Activated CD4-positive, alpha-beta T cell treated with anti-CD3 and anti-CD28 coated beads, Interleukin-2, amount 50 U/mL, for 24 hours (primary cell): Measurements from ENCODE around the gene DPY19L3.
"Not testable (repeated sequence)": the region's sequence is repeated elsewhere in the genome, so short reads cannot be mapped to it uniquely, and the experiment has no call there.

ENCODE experiments used
- DNase-seq, 2 donors: peaks; one replicate each; pipeline ENCODE4 v3.0.0-alpha.2; 2020; ENCODE audit warnings: low read depth in 1 of 2, low spot score in 1 of 2

Gene DPY19L3

GRCh38 chr19:32512498-32512897 is 106.9 kb downstream of the DPY19L3 start:
- DNase-seq, result not testable (repeated sequence)

- no peak for DNase-seq
Observed at GRCh38 chr19:32519023-32519422, 113.5 kb downstream of the DPY19L3 start.

- no peak for DNase-seq
Observed at GRCh38 chr19:32522967-32523366, 117.4 kb downstream of the DPY19L3 start.

- DNase-seq, result no peak
Observed at GRCh38 chr19:32526895-32527294, 121.3 kb downstream of the DPY19L3 start.

GRCh38 chr19:32530773-32531172 is 125.2 kb downstream of the DPY19L3 start:
- no peak for DNase-seq

- DNase-seq, result no peak
Observed at GRCh38 chr19:32532233-32532632, 126.7 kb downstream of the DPY19L3 start.
